Bronchial epithelial cell (primary cell): ENCODE results near the gene ERMARD. TPM values are rescaled to one million over a fixed set of nuclear protein-coding genes. Genes with fewer than 3 reads are reported as not detected.

Experiments used
- DNase-seq: peaks from one replicate; pipeline ENCODE4 v3.0.0-alpha.2; 2010; ENCODE audit warnings: low read depth
- FAIRE-seq: peaks from 2 replicates; lab custom pipeline; 2011; peaks lifted over from hg19 to GRCh38; lab: Jason Lieb, UNC
- H3K27me3 ChIP-seq: 2 replicates; pipeline ENCODE4 v1.5.1; 2011; ENCODE audit warnings: low read length; ENCODE audit not compliant: control insufficient read depth, insufficient read depth
- H3K36me3 ChIP-seq: 2 replicates; pipeline ENCODE4 v1.5.1; 2011; ENCODE audit warnings: low read length; ENCODE audit not compliant: control insufficient read depth, insufficient read depth
- H3K4me3 ChIP-seq: 2 replicates; pipeline ENCODE4 v1.5.1; 2011; ENCODE audit warnings: mild to moderate bottlenecking, low read depth, low read length, control low read depth
- CTCF ChIP-seq: IDR thresholded peaks from 2 replicates; pipeline ENCODE4 v1.5.1; 2011; ENCODE audit warnings: mild to moderate bottlenecking, moderate library complexity, low read length, control low read depth, inconsistent platforms; ENCODE audit not compliant: insufficient read depth, severe bottlenecking
- total RNA-seq: library from RNA; depleted of rRNA; stranded (reverse); fragments of >200 nt; gene quantifications from 2 replicates; pipeline ENCODE4 v1.2.1, GENCODE V29; 2014

ERMARD gene
- total RNA-seq, 1 donor from 2014 or later: 25.8 TPM

- DNase-seq: no peak
- Histone ChIP-seq H3K36me3 (no peaks in the 10 kb centered on the region), H3K27me3 (no peaks in the 10 kb centered on the region), H3K4me3 (no peak overlapping the region)
- no peak for TF ChIP-seq CTCF
- FAIRE-seq: peak; percentile 52
Observed at GRCh38 chr6:169741344-169741743, 10.1 kb upstream of the ERMARD start.

DNA sequence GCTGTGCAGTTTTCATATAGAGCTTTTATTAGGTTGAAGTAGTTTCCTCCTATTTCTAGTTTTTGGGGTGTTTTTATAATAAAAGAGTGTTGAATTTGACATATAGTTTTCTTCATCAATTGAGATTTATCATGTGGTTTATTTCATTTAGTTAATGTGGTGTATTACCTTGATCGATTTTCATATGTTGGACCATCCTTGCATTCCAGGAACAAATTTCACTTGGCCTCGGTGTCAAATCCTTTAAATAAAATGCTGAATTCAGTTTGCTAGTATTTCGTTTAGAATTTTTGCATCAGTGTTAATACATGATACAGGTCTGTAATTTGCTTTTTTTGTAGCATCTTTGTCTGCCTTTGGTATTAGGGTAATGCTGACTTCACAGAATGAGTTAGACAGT lies 6.0 kb upstream of the ERMARD start:
- no peak for FAIRE-seq
- no peak for DNase-seq
- no peak overlapping the region for H3K4me3 ChIP-seq
- TF ChIP-seq CTCF: no peak
- H3K27me3 ChIP-seq: no peaks in the 10 kb centered on the region
- H3K36me3 ChIP-seq: no peaks in the 10 kb centered on the region

- DNase-seq (peak; percentile 42), FAIRE-seq (no peak)
- no peak for TF ChIP-seq CTCF
- no peaks in the 10 kb centered on the region for H3K27me3 ChIP-seq
- no peaks in the 10 kb centered on the region for H3K36me3 ChIP-seq
- H3K4me3 ChIP-seq: no peak overlapping the region
Observed at GRCh38 chr6:169746556-169746955, 4.9 kb upstream of the ERMARD start.

GRCh38 chr6:169752074-169752623 lies 727 bp downstream of the ERMARD start:
- no peak for FAIRE-seq

DNA sequence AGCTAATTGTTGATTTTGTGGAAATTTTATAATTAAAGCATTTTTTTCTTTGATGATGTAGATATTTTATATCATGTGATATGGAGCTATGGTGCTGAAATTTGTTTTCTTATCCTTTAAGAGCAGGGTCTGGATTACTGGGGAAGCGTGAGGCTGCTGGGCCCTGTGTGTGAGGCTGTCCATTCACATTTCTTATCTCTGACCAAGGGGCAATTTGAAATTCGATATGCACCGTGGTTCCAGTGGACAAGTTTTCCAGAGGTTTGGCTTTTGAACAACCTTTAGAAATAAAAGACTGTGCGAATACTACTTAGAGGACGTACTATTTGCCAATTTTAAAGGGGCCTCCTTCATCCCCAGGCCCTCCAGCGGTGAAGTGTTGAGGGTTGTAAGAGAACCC lies 3.7 kb downstream of the ERMARD start:
- no peaks in the 10 kb centered on the region for H3K27me3 ChIP-seq
- no peak for TF ChIP-seq CTCF
- peaks cover 1% of the 10 kb centered on the region for H3K36me3 ChIP-seq
- H3K4me3 ChIP-seq: no peak overlapping the region
- DNase-seq (no peak), FAIRE-seq (no peak)

More at GRCh38 chr6:169752074-169752623, 727 bp downstream of the ERMARD start:
- no peak for TF ChIP-seq CTCF
- Histone ChIP-seq H3K36me3 (peaks cover 1% of the 10 kb centered on the region), H3K27me3 (no peaks in the 10 kb centered on the region), H3K4me3 (peak overlapping the region; percentile 91)
- DNase-seq: no peak

DNA sequence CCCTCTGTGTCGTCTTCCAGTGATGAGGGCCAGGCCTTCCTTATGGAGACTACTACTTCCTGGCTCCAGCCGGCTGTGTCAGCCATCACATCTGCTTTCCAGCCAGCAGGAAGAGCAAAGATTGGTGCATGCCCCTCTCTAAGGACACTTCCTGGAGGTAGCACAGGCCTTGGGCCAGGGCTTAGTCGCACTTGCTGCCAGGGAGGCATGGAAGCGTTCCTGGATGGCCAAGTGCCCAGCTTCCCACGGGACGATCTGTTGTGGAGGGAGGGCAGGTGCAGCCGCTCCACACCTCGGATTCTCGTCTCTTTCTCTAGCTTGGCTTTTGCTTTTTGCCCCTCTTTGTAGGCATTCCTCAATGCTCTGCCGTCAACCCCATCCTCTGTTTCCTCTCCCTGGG lies 11.9 kb downstream of the ERMARD start:
- no peaks in the 10 kb centered on the region for H3K27me3 ChIP-seq
- no peak for TF ChIP-seq CTCF
- H3K4me3 ChIP-seq: no peak overlapping the region
- DNase-seq (no peak), FAIRE-seq (no peak)
- peaks cover 9% of the 10 kb centered on the region for H3K36me3 ChIP-seq
